CD4-positive, alpha-beta T cell (primary cell): ENCODE measurements around the gene RHOF. TPM values are rescaled to one million over a fixed set of nuclear protein-coding genes. Genes with fewer than 3 reads are reported as not detected.

Experiments used
- ATAC-seq: fragments of 200-7000 bp; cut with Tn5 transposase; one replicate; pipeline ENCODE4 v1.10.0; 2022; ENCODE audit warnings: mild to moderate bottlenecking; ENCODE audit not compliant: poor library complexity
- CTCF ChIA-PET: fragments of 350-600 bp; sonication (Branson Sonifier 250); formaldehyde crosslinking; loops from one replicate; lab custom pipeline; 2021; ENCODE audit warnings: antibody characterized with exemption, inconsistent platforms; lab: Charles Lee
- POLR2A ChIA-PET: fragments of 350-600 bp; sonication (Branson Sonifier 250); formaldehyde crosslinking; loops from one replicate; lab custom pipeline; 2021; ENCODE audit warnings: antibody characterized with exemption, inconsistent platforms; lab: Charles Lee
- DNase-seq, 14 experiments: peaks; one replicate each; pipeline ENCODE4 v3.0.0-alpha.2; 2013 to 2020; ENCODE audit warnings: mixed read lengths in 2 of 14
- H3K27ac ChIP-seq, 2 donors: one replicate each; pipeline versions ENCODE4 v1.5.1 to v1.7.0; 2013; ENCODE audit warnings: low read length in 2 of 2, low read depth in 1 of 2, mild to moderate bottlenecking in 1 of 2
- H3K27me3 ChIP-seq, 2 experiments: 1 replicate in 1 of 2; 2 replicates in 1 of 2; pipeline versions ENCODE4 v1.6.1 to v1.7.0; 2013; ENCODE audit warnings: low read length in 2 of 2, control low read depth in 1 of 2, mild to moderate bottlenecking in 1 of 2, moderate library complexity in 1 of 2; ENCODE audit not compliant: insufficient read depth in 2 of 2, control insufficient read depth in 1 of 2
- H3K36me3 ChIP-seq: one replicate; pipeline ENCODE4 v1.6.1; 2013; ENCODE audit warnings: low read length, control low read depth; ENCODE audit not compliant: insufficient read depth
- H3K4me1 ChIP-seq: one replicate; pipeline ENCODE4 v1.6.1; 2013; ENCODE audit warnings: low read length, control low read depth; ENCODE audit not compliant: insufficient read depth
- H3K4me3 ChIP-seq: one replicate; pipeline ENCODE4 v1.5.1; 2013; ENCODE audit warnings: mild to moderate bottlenecking, low read length, moderate library complexity
- H3K9me3 ChIP-seq, 2 experiments: 1 replicate in 1 of 2; 2 replicates in 1 of 2; pipeline versions ENCODE4 v1.6.1 to v1.7.0; 2013; ENCODE audit warnings: low read length in 2 of 2, mild to moderate bottlenecking in 2 of 2, control low read depth in 1 of 2, moderate library complexity in 1 of 2; ENCODE audit not compliant: control insufficient read depth in 1 of 2, insufficient read depth in 1 of 2
- H3K27ac Mint-ChIP-seq: one replicate; pipeline ENCODE4 v1.8.0; 2020; ENCODE audit warnings: mixed read lengths
- H3K27me3 Mint-ChIP-seq: one replicate; pipeline ENCODE4 v1.8.0; 2021; ENCODE audit warnings: mixed read lengths
- H3K36me3 Mint-ChIP-seq: one replicate; pipeline ENCODE4 v1.8.0; 2021; ENCODE audit warnings: low read depth, mixed read lengths
- H3K4me1 Mint-ChIP-seq: one replicate; pipeline ENCODE4 v1.8.0; 2021; ENCODE audit warnings: low read depth, mixed read lengths
- H3K4me3 Mint-ChIP-seq: one replicate; pipeline ENCODE4 v1.8.0; 2020; ENCODE audit warnings: mild to moderate bottlenecking, mixed read lengths
- H3K9me3 Mint-ChIP-seq: one replicate; pipeline ENCODE4 v1.8.0; 2020; ENCODE audit warnings: mixed read lengths
- intact Hi-C, 2 experiments: fragments of 100-400 bp; cut with DNase I in 1 of 2; cut with micrococcal nuclease in 1 of 2; formaldehyde crosslinking; loops; one replicate each; pipeline versions ENCODE4 v1.15.1 to v1.9.0; 2023 to 2025; cut with DNase I, micrococcal nuclease
- total RNA-seq, 174 experiments: library from RNA in 2 of 174; stranded (reverse) in 2 of 174; gene quantifications; one replicate each; pipeline ENCODE4 v1.2.3 and lab custom pipeline; 2021 to 2026
- TF ChIP-seq, protein P1 (sequence below): fragments of 200-600 bp; IDR thresholded peaks from one replicate; pipeline ENCODE4 v1.8.0; 2022; ENCODE audit warnings: antibody characterized with exemption, mild to moderate bottlenecking

The RHOF gene
- total RNA-seq, 2 experiments from 2014 or later, result 155 to 164 TPM

DNA sequence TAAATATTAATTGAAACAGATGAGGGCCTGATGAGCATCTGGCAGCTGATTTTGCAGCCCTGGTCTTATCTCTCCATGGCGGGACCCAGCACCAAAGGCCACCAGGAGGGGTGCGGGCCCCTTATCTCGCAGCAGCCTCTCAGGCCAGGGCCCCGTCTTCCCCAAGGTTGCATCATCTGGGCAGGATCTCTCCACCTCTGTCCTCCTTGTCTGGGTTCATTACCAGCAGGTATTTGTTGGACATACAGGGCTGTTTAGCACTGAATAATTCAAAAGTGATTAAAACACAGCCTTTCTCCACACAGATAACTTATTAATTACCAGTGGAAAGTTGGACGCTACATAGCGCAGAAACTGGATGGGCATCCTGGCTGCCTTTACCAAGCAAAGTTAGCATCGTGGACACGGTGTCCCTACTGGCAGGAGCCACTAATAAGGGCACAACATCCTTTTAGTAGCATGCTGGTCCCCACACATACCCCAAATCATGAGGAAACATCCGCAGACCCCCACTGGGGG is 55.1 kb downstream of the RHOF start:
- POLR2A ChIA-PET, result interaction anchor here (0.6 kb wide), 1 partner anchor 495 kb away, joined by 6 read pairs; no protein-coding TSS in a partner anchor
- H3K27ac Mint-ChIP-seq, result no peak overlapping the region

DNA sequence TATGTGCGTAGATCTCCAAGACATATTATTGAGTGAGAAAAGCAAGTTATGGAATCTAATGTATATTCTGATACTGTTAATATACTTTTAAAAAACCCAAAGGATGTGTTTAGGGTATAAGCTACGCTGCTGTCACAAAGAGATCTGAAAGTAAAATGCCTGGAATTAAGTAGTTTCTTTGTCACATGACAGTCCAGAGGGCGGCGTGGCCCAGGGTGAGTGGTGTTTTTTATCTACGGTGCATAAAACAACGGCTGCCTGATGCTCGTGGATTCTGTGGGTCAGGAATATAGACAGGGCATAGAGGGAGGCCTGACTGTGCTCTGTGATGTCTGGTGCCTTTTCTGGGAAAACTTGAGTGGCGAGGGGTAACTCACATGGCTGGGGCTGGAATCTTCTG is 59.6 kb downstream of the RHOF start:
- intact Hi-C loops, result no loop called here
- POLR2A ChIA-PET, result no interaction called here
- no peak overlapping the region for H3K27ac Mint-ChIP-seq
- no peaks in the 10 kb centered on the region for H3K36me3 Mint-ChIP-seq
- Histone ChIP-seq H3K27ac (no peak overlapping the region), H3K4me3 (no peak overlapping the region), H3K4me1 (no peaks in the 10 kb centered on the region), H3K9me3 (no peaks in the 10 kb centered on the region), H3K36me3 (no peaks in the 10 kb centered on the region), H3K27me3 (no peaks in the 10 kb centered on the region)
- TF ChIP-seq, protein P1, sequence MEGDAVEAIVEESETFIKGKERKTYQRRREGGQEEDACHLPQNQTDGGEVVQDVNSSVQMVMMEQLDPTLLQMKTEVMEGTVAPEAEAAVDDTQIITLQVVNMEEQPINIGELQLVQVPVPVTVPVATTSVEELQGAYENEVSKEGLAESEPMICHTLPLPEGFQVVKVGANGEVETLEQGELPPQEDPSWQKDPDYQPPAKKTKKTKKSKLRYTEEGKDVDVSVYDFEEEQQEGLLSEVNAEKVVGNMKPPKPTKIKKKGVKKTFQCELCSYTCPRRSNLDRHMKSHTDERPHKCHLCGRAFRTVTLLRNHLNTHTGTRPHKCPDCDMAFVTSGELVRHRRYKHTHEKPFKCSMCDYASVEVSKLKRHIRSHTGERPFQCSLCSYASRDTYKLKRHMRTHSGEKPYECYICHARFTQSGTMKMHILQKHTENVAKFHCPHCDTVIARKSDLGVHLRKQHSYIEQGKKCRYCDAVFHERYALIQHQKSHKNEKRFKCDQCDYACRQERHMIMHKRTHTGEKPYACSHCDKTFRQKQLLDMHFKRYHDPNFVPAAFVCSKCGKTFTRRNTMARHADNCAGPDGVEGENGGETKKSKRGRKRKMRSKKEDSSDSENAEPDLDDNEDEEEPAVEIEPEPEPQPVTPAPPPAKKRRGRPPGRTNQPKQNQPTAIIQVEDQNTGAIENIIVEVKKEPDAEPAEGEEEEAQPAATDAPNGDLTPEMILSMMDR, result no peak
- no peak for DNase-seq
- no peaks in the 10 kb centered on the region for H3K4me1 Mint-ChIP-seq
- no peaks in the 10 kb centered on the region for H3K9me3 Mint-ChIP-seq
- no peak overlapping the region for H3K4me3 Mint-ChIP-seq
- H3K27me3 Mint-ChIP-seq, result no peaks in the 10 kb centered on the region
- no peak for ATAC-seq
- CTCF ChIA-PET, result interaction anchor here (1.0 kb wide), 1 partner anchor 181 kb away, joined by 3 read pairs; no protein-coding TSS in a partner anchor

More for the DNA sequence above, 55.1 kb downstream of the RHOF start:
- no peak for ATAC-seq
- no peaks in the 10 kb centered on the region for H3K9me3 Mint-ChIP-seq
- Histone ChIP-seq H3K36me3 (no peaks in the 10 kb centered on the region), H3K9me3 (no peaks in the 10 kb centered on the region), H3K27ac (no peak overlapping the region), H3K4me1 (no peaks in the 10 kb centered on the region), H3K27me3 (no peaks in the 10 kb centered on the region), H3K4me3 (no peak overlapping the region)
- CTCF ChIA-PET, result no interaction called here
- no peaks in the 10 kb centered on the region for H3K27me3 Mint-ChIP-seq
- H3K4me3 Mint-ChIP-seq, result no peak overlapping the region
- TF ChIP-seq, protein P1, result no peak
- intact Hi-C loops, result no loop called here
- DNase-seq, result no peak
- H3K36me3 Mint-ChIP-seq, result no peaks in the 10 kb centered on the region
- H3K4me1 Mint-ChIP-seq, result no peaks in the 10 kb centered on the region

- CTCF ChIA-PET, result no interaction called here
- no peak overlapping the region for H3K27ac ChIP-seq
- no peak for DNase-seq
- Mint-ChIP-seq H3K4me3 (no peak overlapping the region), H3K27me3 (no peaks in the 10 kb centered on the region), H3K9me3 (no peaks in the 10 kb centered on the region), H3K4me1 (no peaks in the 10 kb centered on the region), H3K36me3 (no peaks in the 10 kb centered on the region), H3K27ac (no peak overlapping the region)
- H3K27me3 ChIP-seq, result no peaks in the 10 kb centered on the region
- intact Hi-C loops, result no loop called here
- H3K36me3 ChIP-seq, result no peaks in the 10 kb centered on the region
- POLR2A ChIA-PET, result no interaction called here
- H3K4me1 ChIP-seq, result no peaks in the 10 kb centered on the region
- ATAC-seq, result no peak
- H3K9me3 ChIP-seq, result no peaks in the 10 kb centered on the region
- no peak overlapping the region for H3K4me3 ChIP-seq
- TF ChIP-seq, protein P1, result no peak
Measured at GRCh38 chr12:121731473-121731872, 62.0 kb downstream of the RHOF start.
